ENCODE results near the gene SAA1.

DNA sequence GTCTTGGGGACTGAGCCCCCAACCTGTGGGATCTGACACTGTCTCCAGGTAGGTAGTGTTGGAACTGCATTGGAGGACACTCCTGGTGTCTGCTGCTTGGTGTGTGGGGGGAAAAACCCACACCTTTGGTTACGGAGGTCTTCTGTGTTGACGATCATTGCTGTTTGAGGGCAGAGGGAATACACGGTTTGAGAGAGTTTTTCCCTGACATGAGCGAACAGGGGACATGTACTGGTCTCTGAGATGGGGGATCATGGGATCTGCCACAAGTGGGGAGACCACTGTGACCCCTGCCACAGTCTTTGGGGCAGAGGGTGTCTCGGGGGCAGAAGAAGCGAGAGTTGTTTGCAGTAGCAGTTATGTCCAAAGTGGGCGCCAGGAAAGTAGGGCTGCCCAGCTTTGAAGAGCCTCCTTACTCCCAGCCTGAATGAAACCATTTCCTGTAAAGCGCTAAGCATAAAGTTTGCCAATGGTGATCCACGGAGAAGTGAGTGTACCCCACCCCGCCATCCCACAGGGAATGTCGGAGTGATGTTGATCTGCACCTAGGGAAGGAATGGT is 12.2 kb upstream of the SAA1 start:
- TF ChIP-seq EZH2phosphoT487 (IDR thresholded peaks at IDR 0.05; ENCODE audit: insufficient read depth, low read depth) (no peak), EZH2 (IDR thresholded peaks at IDR 0.05; ENCODE audit: insufficient read depth, poor library complexity, severe bottlenecking) (no peak)

Measured in GM23248 (cell line).